IPS-NIHi7 (cell line): ENCODE results near the gene SLC41A1.
A peak's percentile ranks its signal among the peaks of the same experiment; 100 is the strongest.

Experiments
- DNase-seq: peaks from one replicate; pipeline ENCODE4 v3.0.0; 2012; ENCODE audit warnings: mixed read lengths; ENCODE audit errors: extremely low spot score

SLC41A1 gene

GRCh38 chr1:205787287-205787916 is 25.6 kb downstream of the SLC41A1 start:
- no peak for DNase-seq

- no peak for DNase-seq
Observed at GRCh38 chr1:205786601-205787000, 26.4 kb downstream of the SLC41A1 start.

- DNase-seq, result no peak
Observed at GRCh38 chr1:205785446-205785845, 27.6 kb downstream of the SLC41A1 start.

- no peak for DNase-seq
Observed at GRCh38 chr1:205783904-205784303, 29.1 kb downstream of the SLC41A1 start.

GRCh38 chr1:205783433-205783795 is 29.6 kb downstream of the SLC41A1 start:
- no peak for DNase-seq

- no peak for DNase-seq
Observed at GRCh38 chr1:205782627-205783432, 30.2 kb downstream of the SLC41A1 start.

GRCh38 chr1:205780335-205780734 is 32.7 kb downstream of the SLC41A1 start:
- no peak for DNase-seq

GRCh38 chr1:205777994-205778393 is 35.0 kb downstream of the SLC41A1 start:
- DNase-seq, result no peak

- no peak for DNase-seq
Observed at GRCh38 chr1:205775717-205776056, 37.3 kb downstream of the SLC41A1 start.

- DNase-seq, result peak; percentile 85
Observed at GRCh38 chr1:205775015-205775716, 37.8 kb downstream of the SLC41A1 start, which contains the start of gene RAB29. Gene RAB29, minus strand, starts transcription at chr1:205775482. Its CDS starts 526 bp downstream, at chr1:205774956.

- DNase-seq, result peak; percentile 66
Observed at GRCh38 chr1:205774198-205775014, 38.6 kb downstream of the SLC41A1 start.

- no peak for DNase-seq
Observed at GRCh38 chr1:205772607-205773032, 40.4 kb downstream of the SLC41A1 start.

- DNase-seq, result no peak
Observed at GRCh38 chr1:205770618-205771017, 42.4 kb downstream of the SLC41A1 start.

GRCh38 chr1:205769641-205770365 is 43.2 kb downstream of the SLC41A1 start:
- no peak for DNase-seq

GRCh38 chr1:205767248-205767647 is 45.8 kb downstream of the SLC41A1 start:
- DNase-seq, result no peak

- no peak for DNase-seq
Observed at GRCh38 chr1:205766570-205766969, 46.4 kb downstream of the SLC41A1 start.

- DNase-seq, result no peak
Observed at GRCh38 chr1:205766038-205766437, 47.0 kb downstream of the SLC41A1 start.

- DNase-seq, result no peak
Observed at GRCh38 chr1:205764578-205764977, 48.4 kb downstream of the SLC41A1 start.

GRCh38 chr1:205763980-205764379 is 49.0 kb downstream of the SLC41A1 start:
- no peak for DNase-seq

GRCh38 chr1:205760606-205761005 is 52.4 kb downstream of the SLC41A1 start:
- DNase-seq, result no peak

- no peak for DNase-seq
Observed at GRCh38 chr1:205756552-205756951, 56.4 kb downstream of the SLC41A1 start.
